GM12864 (cell line): ENCODE measurements around the gene KATNBL1.
"Not testable (repeated sequence)": the region's sequence is repeated elsewhere in the genome, so short reads cannot be mapped to it uniquely, and the experiment has no call there.

Experiments used
- DNase-seq: peaks from one replicate; pipeline ENCODE4 v3.0.0-alpha.2; 2011; ENCODE audit warnings: low read depth
- H3K4me3 ChIP-seq: 2 replicates; pipeline ENCODE4 v1.5.1; 2011; ENCODE audit warnings: mild to moderate bottlenecking, low read depth, low read length, control low read depth
- CTCF ChIP-seq: IDR thresholded peaks from 2 replicates; pipeline ENCODE4 v1.5.1; 2011; ENCODE audit warnings: low read depth, mild to moderate bottlenecking, moderate library complexity, low read length, control low read depth, inconsistent platforms; ENCODE audit errors: missing control alignments

Gene KATNBL1

GRCh38 chr15:34203936-34204335 is 6.0 kb downstream of the KATNBL1 start:
- no peak overlapping the region for H3K4me3 ChIP-seq
- no peak for DNase-seq
- TF ChIP-seq CTCF: no peak

GRCh38 chr15:34203305-34203704 is 6.6 kb downstream of the KATNBL1 start:
- TF ChIP-seq CTCF: no peak
- DNase-seq: no peak
- H3K4me3 ChIP-seq: no peak overlapping the region

GRCh38 chr15:34193272-34193671 is 16.6 kb downstream of the KATNBL1 start:
- not testable (repeated sequence) for H3K4me3 ChIP-seq

GRCh38 chr15:34188711-34189110 is 21.2 kb downstream of the KATNBL1 start:
- no peak for TF ChIP-seq CTCF
- DNase-seq: no peak
- no peak overlapping the region for H3K4me3 ChIP-seq

More at GRCh38 chr15:34193272-34193671, 16.6 kb downstream of the KATNBL1 start:
- DNase-seq: not testable (repeated sequence)

GRCh38 chr15:34185666-34186065 is 24.2 kb downstream of the KATNBL1 start:
- H3K4me3 ChIP-seq: no peak overlapping the region
- no peak for DNase-seq
- TF ChIP-seq CTCF: no peak

GRCh38 chr15:34182942-34183341 is 27.0 kb downstream of the KATNBL1 start:
- no peak for DNase-seq
- TF ChIP-seq CTCF: no peak
- no peak overlapping the region for H3K4me3 ChIP-seq

- H3K4me3 ChIP-seq: no peak overlapping the region
- DNase-seq: no peak
- TF ChIP-seq CTCF: no peak
These were observed 30.7 kb downstream of the KATNBL1 start for GRCh38 chr15:34179234-34179633.

GRCh38 chr15:34165987-34166573 is 43.8 kb downstream of the KATNBL1 start:
- H3K4me3 ChIP-seq, DNase-seq: not testable (repeated sequence)
